ENCODE results near the gene PHF2.

The PHF2 gene

GRCh38 chr9:93649610-93650261 lies 73.4 kb downstream of the PHF2 start:
- TF ChIP-seq CTCF (IDR thresholded peaks at IDR 0.05; ENCODE audit: extremely low read depth, insufficient read depth, missing control alignments): no peak
- in situ Hi-C loops (cut with MboI; ENCODE audit: low pct_unique_long_range_greater_than_20kb, low sequenced_read_pairs, unreplicated experiment): no loop called here
- no peak for DNase-seq (ENCODE audit: low spot score)

- no peak for TF ChIP-seq CTCF (IDR thresholded peaks at IDR 0.05; ENCODE audit: extremely low read depth, insufficient read depth, missing control alignments)
- in situ Hi-C loops (cut with MboI; ENCODE audit: low pct_unique_long_range_greater_than_20kb, low sequenced_read_pairs, unreplicated experiment): no loop called here
- DNase-seq (ENCODE audit: low spot score): no peak
Observed at GRCh38 chr9:93650448-93650847, 74.1 kb downstream of the PHF2 start.

GRCh38 chr9:93651521-93651950 lies 75.2 kb downstream of the PHF2 start:
- no peak for DNase-seq (ENCODE audit: low spot score)
- TF ChIP-seq CTCF (IDR thresholded peaks at IDR 0.05; ENCODE audit: extremely low read depth, insufficient read depth, missing control alignments): no peak
- in situ Hi-C loops (cut with MboI; ENCODE audit: low pct_unique_long_range_greater_than_20kb, low sequenced_read_pairs, unreplicated experiment): no loop called here

- in situ Hi-C loops (cut with MboI; ENCODE audit: low pct_unique_long_range_greater_than_20kb, low sequenced_read_pairs, unreplicated experiment): no loop called here
- no peak for DNase-seq (ENCODE audit: low spot score)
- TF ChIP-seq CTCF (IDR thresholded peaks at IDR 0.05; ENCODE audit: extremely low read depth, insufficient read depth, missing control alignments): no peak
Observed at GRCh38 chr9:93652604-93653592, 76.5 kb downstream of the PHF2 start.

GRCh38 chr9:93653760-93654159 lies 77.4 kb downstream of the PHF2 start:
- in situ Hi-C loops (cut with MboI; ENCODE audit: low pct_unique_long_range_greater_than_20kb, low sequenced_read_pairs, unreplicated experiment): no loop called here
- TF ChIP-seq CTCF (IDR thresholded peaks at IDR 0.05; ENCODE audit: extremely low read depth, insufficient read depth, missing control alignments): no peak

GRCh38 chr9:93654351-93654961 lies 78.1 kb downstream of the PHF2 start:
- in situ Hi-C loops (cut with MboI; ENCODE audit: low pct_unique_long_range_greater_than_20kb, low sequenced_read_pairs, unreplicated experiment): no loop called here
- TF ChIP-seq CTCF (IDR thresholded peaks at IDR 0.05; ENCODE audit: extremely low read depth, insufficient read depth, missing control alignments): no peak
- DNase-seq (ENCODE audit: low spot score): no peak

More at GRCh38 chr9:93653760-93654159, 77.4 kb downstream of the PHF2 start:
- DNase-seq (ENCODE audit: low spot score): no peak
